Left cardiac atrium (tissue), 4 donors: Measurements from ENCODE around the gene EFNB3. TPM values are rescaled to one million over a fixed set of nuclear protein-coding genes. Genes with fewer than 3 reads are reported as not detected.

Experiments used
- ATAC-seq, 2 donors: fragments of 200-7000 bp; cut with Tn5 transposase; one replicate each; pipeline ENCODE4 v1.9.1; 2020; ENCODE audit warnings: mild to moderate bottlenecking in 2 of 2, moderate library complexity in 2 of 2
- DNase-seq: peaks from one replicate; pipeline ENCODE4 v3.0.0-alpha.2; 2020
- intact Hi-C, 2 donors: fragments of 100-400 bp; cut with DNase I; formaldehyde crosslinking; loops; one replicate each; pipeline versions ENCODE4 v1.14.1 to v1.15.1; 2022 to 2023
- total RNA-seq, 2 donors: library from RNA; stranded (reverse); fragmentation: NEBNext Ultra II Directional; extraction: Animal tissue kit (Norgen Biotek cat#: 25700); gene quantifications; one replicate each; pipeline ENCODE4 v1.2.1, GENCODE V29; 2021
- donor health status: DM: no; HTN: yes; CAD: no.
- donor health status: DM: no; HTN: yes; CAD: no; lungs with severe emphysema.
- donor health status: DM: yes; HTN: yes; CAD: no.
- donor health status: Dilated cardiomyopathy.

Gene EFNB3
- total RNA-seq, 2 donors from 2014 or later, result 1.1 to 1.4 TPM

- intact Hi-C loops, result loop anchor here in 1 of 2 donors (10.0 kb wide), 1 partner anchor 54 kb away; the partner anchor contains the start of gene SHBG
- no peak for DNase-seq
- ATAC-seq, result no peak
These were observed 16.1 kb upstream of the EFNB3 start for GRCh38 chr17:7688808-7689316.

- DNase-seq, result no peak
- intact Hi-C loops, result no loop called here
- no peak for ATAC-seq
These were observed 9.4 kb upstream of the EFNB3 start for GRCh38 chr17:7695586-7695985.

GRCh38 chr17:7697828-7698588 is 7.0 kb upstream of the EFNB3 start:
- intact Hi-C loops, result no loop called here
- no peak for ATAC-seq

GRCh38 chr17:7700510-7700909 is 4.5 kb upstream of the EFNB3 start:
- intact Hi-C loops, result no loop called here
- ATAC-seq (no peak), DNase-seq (no peak)

More at GRCh38 chr17:7697828-7698588, 7.0 kb upstream of the EFNB3 start:
- DNase-seq, result no peak

- ATAC-seq, result no peak
- intact Hi-C loops, result no loop called here
- no peak for DNase-seq
These were observed 3.3 kb upstream of the EFNB3 start for GRCh38 chr17:7701681-7702080.

- intact Hi-C loops, result no loop called here
- ATAC-seq (no peak), DNase-seq (no peak)
These were observed 2.2 kb upstream of the EFNB3 start for GRCh38 chr17:7702776-7703175.

- ATAC-seq (peak; percentile 58 to 74), DNase-seq (peak; percentile 50)
- intact Hi-C loops, result no loop called here
These were observed 1.2 kb upstream of the EFNB3 start for GRCh38 chr17:7703584-7704479.

GRCh38 chr17:7705269-7706255 is 560 bp downstream of the EFNB3 start:
- DNase-seq, result no peak
- ATAC-seq, result peak; percentile 15 to 20
- intact Hi-C loops, result no loop called here

GRCh38 chr17:7706631-7707354 is 1.8 kb downstream of the EFNB3 start:
- no peak for ATAC-seq
- intact Hi-C loops, result no loop called here
- no peak for DNase-seq

GRCh38 chr17:7707446-7707845 is 2.4 kb downstream of the EFNB3 start:
- ATAC-seq, result no peak
- no peak for DNase-seq
- intact Hi-C loops, result no loop called here

GRCh38 chr17:7707858-7708750 is 3.1 kb downstream of the EFNB3 start:
- DNase-seq, result no peak
- intact Hi-C loops, result no loop called here
- no peak for ATAC-seq

GRCh38 chr17:7709031-7709430 is 4.0 kb downstream of the EFNB3 start:
- DNase-seq (no peak), ATAC-seq (no peak)
- intact Hi-C loops, result no loop called here

- intact Hi-C loops, result no loop called here
- DNase-seq (no peak), ATAC-seq (no peak)
These were observed 5.3 kb downstream of the EFNB3 start for GRCh38 chr17:7710301-7710700.

- ATAC-seq, result no peak
- intact Hi-C loops, result no loop called here
- no peak for DNase-seq
These were observed 6.2 kb downstream of the EFNB3 start for GRCh38 chr17:7711051-7711755.

- ATAC-seq (no peak), DNase-seq (no peak)
- intact Hi-C loops, result no loop called here
These were observed 7.2 kb downstream of the EFNB3 start for GRCh38 chr17:7712111-7712771.

GRCh38 chr17:7713782-7714181 is 8.8 kb downstream of the EFNB3 start:
- no peak for ATAC-seq
- intact Hi-C loops, result no loop called here
- no peak for DNase-seq
